HepG2 (cell line): Measurements from ENCODE around the gene BACH2. TPM values are rescaled to one million over a fixed set of nuclear protein-coding genes. Genes with fewer than 3 reads are reported as not detected.

ENCODE experiments used
- ATAC-seq: fragments of 200-7000 bp; cut with Tn5 transposase; 3 replicates; pipeline ENCODE4 v1.9.1; 2020; ENCODE audit warnings: mild to moderate bottlenecking, moderate library complexity
- BruUV-seq: library from RNA; stranded (reverse); fragments of 400-500 nt; replicated peaks from 2 replicates; lab custom pipeline; 2021; lab: Mats Ljungman, UMichigan
- CTCF ChIA-PET: fragments of 300-600 bp; formaldehyde crosslinking; extraction: SDS; loops from one replicate; lab custom pipeline; 2021; ENCODE audit warnings: low total read pairs, inconsistent platforms, low intra/inter-chr PET ratio; lab: Yijun Ruan, JAX
- POLR2A ChIA-PET: fragments of 350-600 bp; sonication (Branson Sonifier 250); formaldehyde crosslinking; loops from one replicate; lab custom pipeline; 2020; ENCODE audit warnings: antibody characterized with exemption, inconsistent platforms; lab: Yijun Ruan, JAX
- DNase-seq: peaks from one replicate; pipeline ENCODE4 v3.0.0-alpha.2; 2015; ENCODE audit warnings: low spot score
- FAIRE-seq: peaks from 3 replicates; lab custom pipeline; 2011; peaks lifted over from hg19 to GRCh38; lab: Jason Lieb, UNC
- H2AFZ ChIP-seq: one replicate; pipeline ENCODE4 v1.6.1; 2011; ENCODE audit warnings: low read length, inconsistent platforms
- H3K27ac ChIP-seq: fragments of 300-600 bp; 3 replicates; pipeline ENCODE4 v1.8.0; 2011; ENCODE audit warnings: mixed run types, mild to moderate bottlenecking, mixed read lengths, low read length, inconsistent platforms; ENCODE audit not compliant: insufficient read depth; ENCODE audit errors: extremely low read length
- H3K27me3 ChIP-seq, 2 experiments: fragments of 200-600 bp in 1 of 2; 2 replicates in 1 of 2; 3 replicates in 1 of 2; pipeline versions ENCODE4 v1.6.0 to v1.8.0; 2011; ENCODE audit warnings: low read length in 2 of 2, mild to moderate bottlenecking in 2 of 2, moderate library complexity in 2 of 2, inconsistent platforms in 1 of 2; ENCODE audit not compliant: insufficient read depth in 2 of 2, control insufficient read depth in 1 of 2
- H3K36me3 ChIP-seq, 2 experiments: fragments of 200-600 bp in 1 of 2; replicated peaks in 1 of 2; 2 replicates in 1 of 2; 3 replicates in 1 of 2; pipeline versions ENCODE4 v1.5.1 to v1.8.0; 2011; ENCODE audit warnings: low read length in 2 of 2, inconsistent platforms in 1 of 2; ENCODE audit not compliant: insufficient read depth in 2 of 2, control insufficient read depth in 1 of 2
- H3K4me1 ChIP-seq: 2 replicates; pipeline ENCODE4 v1.5.1; 2012; ENCODE audit warnings: low read length, inconsistent platforms; ENCODE audit not compliant: insufficient read depth
- H3K4me2 ChIP-seq: 2 replicates; pipeline ENCODE4 v1.6.0; 2011; ENCODE audit warnings: low read depth, low read length, inconsistent platforms
- H3K4me3 ChIP-seq, 3 experiments: fragments of 200-600 bp in 1 of 3; sonication (generic), shearing (Covaris generic) in 1 of 3; replicated peaks in 1 of 3; 2 replicates each; pipeline ENCODE4 v1.5.1; 2011 to 2016; ENCODE audit warnings: low read length in 3 of 3, inconsistent platforms in 2 of 3, low read depth in 2 of 3, mild to moderate bottlenecking in 2 of 3, control low read depth in 1 of 3, mixed read lengths in 1 of 3; ENCODE audit not compliant: insufficient read depth in 1 of 3
- H3K79me2 ChIP-seq: one replicate; pipeline ENCODE4 v1.6.1; 2011; ENCODE audit warnings: low read length, inconsistent platforms; ENCODE audit not compliant: insufficient read depth
- H3K9ac ChIP-seq: 2 replicates; pipeline ENCODE4 v1.6.0; 2011; ENCODE audit warnings: mild to moderate bottlenecking, low read depth, low read length, inconsistent platforms; ENCODE audit not compliant: insufficient read depth
- H3K9me3 ChIP-seq: 2 replicates; pipeline ENCODE4 v1.5.1; 2012; ENCODE audit warnings: mild to moderate bottlenecking, low read length
- H4K20me1 ChIP-seq: 2 replicates; pipeline ENCODE4 v1.6.0; 2011; ENCODE audit warnings: inconsistent platforms, mild to moderate bottlenecking, low read length, moderate library complexity; ENCODE audit not compliant: insufficient read depth
- CBX2 ChIP-seq, 2 experiments: fragments of 200-600 bp in 1 of 2; sonication (generic); formaldehyde crosslinking in 1 of 2; IDR thresholded peaks; 2 replicates each; pipeline versions ENCODE4 v1.7.0 to v1.8.1; 2018 to 2022; ENCODE audit warnings: low read depth in 2 of 2, low read length in 1 of 2, mild to moderate bottlenecking in 1 of 2, missing genetic modification reagents in 1 of 2
- CHD4 ChIP-seq: fragments of 200-600 bp; sonication (generic); IDR thresholded peaks from 2 replicates; pipeline ENCODE4 v1.7.0; 2017; ENCODE audit warnings: mild to moderate bottlenecking, low read length, borderline replicate concordance
- ESRRA ChIP-seq: sonication (generic); formaldehyde crosslinking; IDR thresholded peaks from 2 replicates; pipeline ENCODE4 v1.5.1; 2020; ENCODE audit warnings: mild to moderate bottlenecking, low read depth, missing genetic modification reagents
- GPN1 ChIP-seq: sonication (generic); formaldehyde crosslinking; IDR thresholded peaks from 2 replicates; pipeline ENCODE4 v1.5.1; 2020; ENCODE audit warnings: missing genetic modification reagents, borderline replicate concordance
- KLF11 ChIP-seq: IDR thresholded peaks from 2 replicates; pipeline ENCODE4 v1.6.1; 2016; ENCODE audit warnings: missing compliant biosample characterization
- PCBP2 ChIP-seq: fragments of 200-400 bp; formaldehyde crosslinking; optimal IDR thresholded peaks from 2 replicates; pipeline ENCODE3; 2018; ENCODE audit warnings: low read length, low read depth; ENCODE audit not compliant: poor library complexity, severe bottlenecking
- RCOR2 ChIP-seq: IDR thresholded peaks from 2 replicates; pipeline ENCODE4 v1.6.1; 2016; ENCODE audit warnings: missing biosample characterization, missing genetic modification reagents
- SMARCE1 ChIP-seq: fragments of 450-650 bp; IDR thresholded peaks from 2 replicates; pipeline ENCODE4 v1.6.1; 2017; ENCODE audit warnings: borderline replicate concordance
- ZFP41 ChIP-seq: sonication (generic); formaldehyde crosslinking; IDR thresholded peaks from 2 replicates; pipeline ENCODE4 v1.4.0; 2020; ENCODE audit warnings: mild to moderate bottlenecking, missing genetic modification reagents, borderline replicate concordance
- ZNF570 ChIP-seq: sonication (generic); formaldehyde crosslinking; IDR thresholded peaks from 2 replicates; pipeline ENCODE4 v1.4.0; 2020; ENCODE audit warnings: mild to moderate bottlenecking, missing genetic modification reagents, borderline replicate concordance
- ZNF7 ChIP-seq: IDR thresholded peaks from 2 replicates; pipeline ENCODE4 v1.6.1; 2016; ENCODE audit warnings: missing biosample characterization, missing genetic modification reagents
- WGBS: methylation state at CpG from one replicate; pipeline ENCODE4 v1.1.6; 2017; ENCODE audit warnings: low lambda C conversion rate; 5-methylcytosine and 5-hydroxymethylcytosine counted together
- in situ Hi-C: cut with HindIII; loops from 2 replicates; pipeline ENCODE4 v1.10.0; 2017; ENCODE audit warnings: low pct_unique_long_range_greater_than_20kb; ENCODE audit not compliant: extremely low pct_ligation_motif_present
- intact Hi-C: fragments of 100-400 bp; cut with micrococcal nuclease; formaldehyde crosslinking; loops from one replicate; pipeline ENCODE4 v1.10.0; 2022; ENCODE audit not compliant: unreplicated experiment
- polyA plus RNA-seq, 8 experiments: library from polyadenylated mRNA; depleted of rRNA in 3 of 8; stranded (reverse) in 7 of 8; unstranded in 1 of 8; fragments of >200 nt; fragmentation: Illumina TruSeq in 4 of 8; extraction: Trizol in 4 of 8; gene quantifications; 2 replicates each; pipeline versions ENCODE4 v1.2.1 to v1.2.3, GENCODE V29; 2011 to 2016; ENCODE audit warnings: low read depth in 4 of 8, missing spikeins in 1 of 8, mixed read lengths in 1 of 8; ENCODE audit not compliant: insufficient read depth in 1 of 8
- total RNA-seq, 5 experiments: library from RNA; depleted of rRNA; stranded (reverse); fragments of >200 nt; fragmentation: Illumina TruSeq; extraction: Trizol; gene quantifications; 2 replicates each; pipeline ENCODE4 v1.2.3, GENCODE V29; 2016; ENCODE audit warnings: low read depth in 1 of 5
- TF ChIP-seq, protein P1 (sequence below): sonication (generic); formaldehyde crosslinking; IDR thresholded peaks from 2 replicates; pipeline ENCODE4 v1.5.1; 2020; ENCODE audit warnings: missing genetic modification reagents, mild to moderate bottlenecking, borderline replicate concordance
- TF ChIP-seq, protein P2 (sequence below), 2 experiments: sonication (generic) in 1 of 2; formaldehyde crosslinking in 1 of 2; IDR thresholded peaks; 2 replicates each; pipeline versions ENCODE4 v1.4.0 to v1.6.1; 2016 to 2020; ENCODE audit warnings: borderline replicate concordance in 1 of 2, low read depth in 1 of 2, mild to moderate bottlenecking in 1 of 2, missing genetic modification reagents in 1 of 2
- TF ChIP-seq, protein P3 (sequence below): IDR thresholded peaks from 2 replicates; pipeline ENCODE4 v1.6.1; 2016; ENCODE audit warnings: low read depth, control low read depth

The BACH2 gene
- total and polyA plus RNA-seq, 2 of the 13 experiments (the other 11 are each of a cell fraction or from before 2014, with no cell fraction given) = 0.01 TPM; not detected in 1

DNA sequence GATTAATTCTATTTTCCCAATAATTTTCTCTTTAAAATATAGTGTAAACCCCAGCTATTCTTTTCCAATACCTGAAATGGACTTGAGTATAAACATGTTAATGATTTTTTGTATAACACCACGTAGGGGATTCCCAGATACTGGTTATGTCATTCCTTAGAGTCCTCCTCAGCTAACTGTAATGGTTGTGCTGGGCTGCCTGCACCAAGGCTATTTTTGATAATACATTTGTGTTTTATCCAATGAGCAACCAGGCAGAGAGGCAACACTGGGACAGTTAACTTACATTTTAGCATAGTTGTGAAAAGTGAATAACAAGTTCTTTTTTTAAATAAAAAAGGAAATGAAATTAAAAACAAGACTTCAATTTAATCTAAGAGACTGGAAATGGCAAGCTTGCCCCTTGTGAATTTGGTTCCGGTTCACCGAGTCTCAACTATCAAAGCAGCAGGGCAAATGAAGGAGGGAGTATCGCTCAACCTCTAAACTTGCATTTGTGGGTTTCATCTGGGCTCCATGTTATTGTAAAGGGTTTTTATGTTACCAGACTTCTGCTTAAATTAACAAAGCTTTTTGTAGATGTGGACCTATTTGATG is 18.8 kb upstream of the BACH2 start:
- ChIA-PET CTCF (no interaction called here), POLR2A (no interaction called here)
- in situ Hi-C loops = no loop called here
- H3K9me3 ChIP-seq = no peaks in the 10 kb centered on the region
- H4K20me1 ChIP-seq = no peaks in the 10 kb centered on the region
- no TSS peak for BruUV-seq
- DNase-seq (no peak), FAIRE-seq (no peak), ATAC-seq (no peak)
- H3K9ac ChIP-seq = no peak overlapping the region
- no peaks in the 10 kb centered on the region; a peak in 1 of 5 replicates for H3K27me3 ChIP-seq
- H3K4me3 ChIP-seq = no peak overlapping the region
- no peak overlapping the region for H3K27ac ChIP-seq
- 46% methylated on average over 4 of the region's 4 CpGs for WGBS
- no peak overlapping the region for H2AFZ ChIP-seq
- H3K4me1 ChIP-seq = no peaks in the 10 kb centered on the region
- H3K79me2 ChIP-seq = no peaks in the 10 kb centered on the region
- no peaks in the 10 kb centered on the region for H3K36me3 ChIP-seq
- no peak overlapping the region for H3K4me2 ChIP-seq
- intact Hi-C loops = no loop called here
- TF ChIP-seq CBX2 (IDR thresholded peaks at IDR 0.05; ENCODE audit: low read depth, low read length) (no peak), CBX2 (CRISPR knock-in tag; IDR thresholded peaks at IDR 0.05; ENCODE audit: low read depth) (no peak), CHD4 (no peak), ZNF7 (CRISPR knock-in tag) (no peak), RCOR2 (CRISPR knock-in tag) (no peak), GPN1 (CRISPR knock-in tag) (no peak), KLF11 (CRISPR knock-in tag) (no peak), SMARCE1 (no peak), ZNF570 (no peak), PCBP2 (no peak), ESRRA (CRISPR knock-in tag) (no peak), ZFP41 (CRISPR knock-in tag) (no peak)
- TF ChIP-seq, protein P1, sequence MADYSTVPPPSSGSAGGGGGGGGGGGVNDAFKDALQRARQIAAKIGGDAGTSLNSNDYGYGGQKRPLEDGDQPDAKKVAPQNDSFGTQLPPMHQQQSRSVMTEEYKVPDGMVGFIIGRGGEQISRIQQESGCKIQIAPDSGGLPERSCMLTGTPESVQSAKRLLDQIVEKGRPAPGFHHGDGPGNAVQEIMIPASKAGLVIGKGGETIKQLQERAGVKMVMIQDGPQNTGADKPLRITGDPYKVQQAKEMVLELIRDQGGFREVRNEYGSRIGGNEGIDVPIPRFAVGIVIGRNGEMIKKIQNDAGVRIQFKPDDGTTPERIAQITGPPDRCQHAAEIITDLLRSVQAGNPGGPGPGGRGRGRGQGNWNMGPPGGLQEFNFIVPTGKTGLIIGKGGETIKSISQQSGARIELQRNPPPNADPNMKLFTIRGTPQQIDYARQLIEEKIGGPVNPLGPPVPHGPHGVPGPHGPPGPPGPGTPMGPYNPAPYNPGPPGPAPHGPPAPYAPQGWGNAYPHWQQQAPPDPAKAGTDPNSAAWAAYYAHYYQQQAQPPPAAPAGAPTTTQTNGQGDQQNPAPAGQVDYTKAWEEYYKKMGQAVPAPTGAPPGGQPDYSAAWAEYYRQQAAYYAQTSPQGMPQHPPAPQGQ (CRISPR knock-in tag) = no peak
- TF ChIP-seq, protein P2, sequence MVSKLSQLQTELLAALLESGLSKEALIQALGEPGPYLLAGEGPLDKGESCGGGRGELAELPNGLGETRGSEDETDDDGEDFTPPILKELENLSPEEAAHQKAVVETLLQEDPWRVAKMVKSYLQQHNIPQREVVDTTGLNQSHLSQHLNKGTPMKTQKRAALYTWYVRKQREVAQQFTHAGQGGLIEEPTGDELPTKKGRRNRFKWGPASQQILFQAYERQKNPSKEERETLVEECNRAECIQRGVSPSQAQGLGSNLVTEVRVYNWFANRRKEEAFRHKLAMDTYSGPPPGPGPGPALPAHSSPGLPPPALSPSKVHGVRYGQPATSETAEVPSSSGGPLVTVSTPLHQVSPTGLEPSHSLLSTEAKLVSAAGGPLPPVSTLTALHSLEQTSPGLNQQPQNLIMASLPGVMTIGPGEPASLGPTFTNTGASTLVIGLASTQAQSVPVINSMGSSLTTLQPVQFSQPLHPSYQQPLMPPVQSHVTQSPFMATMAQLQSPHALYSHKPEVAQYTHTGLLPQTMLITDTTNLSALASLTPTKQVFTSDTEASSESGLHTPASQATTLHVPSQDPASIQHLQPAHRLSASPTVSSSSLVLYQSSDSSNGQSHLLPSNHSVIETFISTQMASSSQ (IDR thresholded peaks at IDR 0.05; ENCODE audit: low read depth) = no peak
- TF ChIP-seq, protein P2 (CRISPR knock-in tag; IDR thresholded peaks at IDR 0.05; ENCODE audit: borderline replicate concordance) = no peak
- TF ChIP-seq, protein P3, sequence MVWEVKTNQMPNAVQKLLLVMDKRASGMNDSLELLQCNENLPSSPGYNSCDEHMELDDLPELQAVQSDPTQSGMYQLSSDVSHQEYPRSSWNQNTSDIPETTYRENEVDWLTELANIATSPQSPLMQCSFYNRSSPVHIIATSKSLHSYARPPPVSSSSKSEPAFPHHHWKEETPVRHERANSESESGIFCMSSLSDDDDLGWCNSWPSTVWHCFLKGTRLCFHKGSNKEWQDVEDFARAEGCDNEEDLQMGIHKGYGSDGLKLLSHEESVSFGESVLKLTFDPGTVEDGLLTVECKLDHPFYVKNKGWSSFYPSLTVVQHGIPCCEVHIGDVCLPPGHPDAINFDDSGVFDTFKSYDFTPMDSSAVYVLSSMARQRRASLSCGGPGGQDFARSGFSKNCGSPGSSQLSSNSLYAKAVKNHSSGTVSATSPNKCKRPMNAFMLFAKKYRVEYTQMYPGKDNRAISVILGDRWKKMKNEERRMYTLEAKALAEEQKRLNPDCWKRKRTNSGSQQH = no peak
